NK-92 (cell line): ENCODE measurements around the gene STRN3.
"Not testable (repeated sequence)": the region's sequence is repeated elsewhere in the genome, so short reads cannot be mapped to it uniquely, and the experiment has no call there.

ENCODE experiments used
- DNase-seq: peaks from one replicate; lab custom pipeline; 2025; ENCODE audit not compliant: unreplicated experiment; lab: John Stamatoyannopoulos, UW

STRN3 gene

GRCh38 chr14:30972882-30973582 lies 53.1 kb downstream of the STRN3 start:
- no peak for DNase-seq

GRCh38 chr14:30972036-30972732 lies 54.0 kb downstream of the STRN3 start:
- not testable (repeated sequence) for DNase-seq

GRCh38 chr14:30971586-30971985 lies 54.6 kb downstream of the STRN3 start:
- DNase-seq, result no peak

- DNase-seq, result not testable (repeated sequence)
These were observed 56.4 kb downstream of the STRN3 start for GRCh38 chr14:30969796-30970195.

- DNase-seq, result not testable (repeated sequence)
These were observed 58.6 kb downstream of the STRN3 start for GRCh38 chr14:30967364-30968098.

- no peak for DNase-seq
These were observed 59.5 kb downstream of the STRN3 start for GRCh38 chr14:30966415-30967363.

GRCh38 chr14:30965861-30966260 lies 60.3 kb downstream of the STRN3 start:
- not testable (repeated sequence) for DNase-seq

GRCh38 chr14:30962537-30962936 lies 63.6 kb downstream of the STRN3 start:
- not testable (repeated sequence) for DNase-seq

GRCh38 chr14:30961330-30961729 lies 64.8 kb downstream of the STRN3 start:
- no peak for DNase-seq

- no peak for DNase-seq
These were observed 66.0 kb downstream of the STRN3 start for GRCh38 chr14:30960216-30960615.

GRCh38 chr14:30958555-30959407 lies 67.4 kb downstream of the STRN3 start:
- DNase-seq, result no peak

GRCh38 chr14:30957813-30958370 lies 68.3 kb downstream of the STRN3 start:
- DNase-seq, result no peak

- no peak for DNase-seq
These were observed 76.5 kb downstream of the STRN3 start for GRCh38 chr14:30949651-30950050.

GRCh38 chr14:30943694-30944093 lies 82.5 kb downstream of the STRN3 start:
- DNase-seq, result no peak

GRCh38 chr14:30940886-30941285 lies 85.3 kb downstream of the STRN3 start:
- no peak for DNase-seq

- no peak for DNase-seq
These were observed 87.6 kb downstream of the STRN3 start for GRCh38 chr14:30938617-30939016.

- DNase-seq, result no peak
These were observed 90.7 kb downstream of the STRN3 start for GRCh38 chr14:30935445-30935844.

- not testable (repeated sequence) for DNase-seq
These were observed 92.2 kb downstream of the STRN3 start for GRCh38 chr14:30933937-30934336.

GRCh38 chr14:30928462-30928861 lies 97.7 kb downstream of the STRN3 start:
- no peak for DNase-seq
